DOHH2 (cell line): Measurements from ENCODE around the gene SLAMF1.
A peak's percentile ranks its signal among the peaks of the same experiment; 100 is the strongest.
"Not testable (repeated sequence)": the region's sequence is repeated elsewhere in the genome, so short reads cannot be mapped to it uniquely, and the experiment has no call there.

Experiments used
- H3F3A ChIP-seq: fragments of 200-600 bp; sonication (generic), shearing (Covaris generic); 2 replicates; pipeline ENCODE4 v1.6.0; 2016; ENCODE audit warnings: antibody characterized with exemption, mild to moderate bottlenecking; ENCODE audit not compliant: control insufficient read depth, insufficient read depth
- H3K27ac ChIP-seq: fragments of 200-600 bp; sonication (generic); 2 replicates; pipeline ENCODE4 v1.5.1; 2014; ENCODE audit warnings: low read depth, mild to moderate bottlenecking, low read length, moderate library complexity
- H3K27me3 ChIP-seq: fragments of 200-600 bp; sonication (generic); 2 replicates; pipeline ENCODE4 v1.6.1; 2014; ENCODE audit warnings: mild to moderate bottlenecking, low read length, mixed read lengths; ENCODE audit not compliant: control insufficient read depth
- H3K36me3 ChIP-seq: fragments of 200-600 bp; sonication (generic); 2 replicates; pipeline ENCODE4 v1.6.1; 2014; ENCODE audit warnings: mild to moderate bottlenecking, low read length, moderate library complexity, mixed read lengths; ENCODE audit not compliant: control insufficient read depth
- H3K4me1 ChIP-seq: fragments of 200-600 bp; sonication (generic); 2 replicates; pipeline ENCODE4 v1.6.1; 2014; ENCODE audit warnings: mild to moderate bottlenecking, low read length, mixed read lengths; ENCODE audit not compliant: control insufficient read depth
- H3K4me2 ChIP-seq: fragments of 200-600 bp; sonication (generic); 2 replicates; pipeline ENCODE4 v1.6.0; 2014; ENCODE audit warnings: mild to moderate bottlenecking, low read length, moderate library complexity
- H3K4me3 ChIP-seq: fragments of 200-600 bp; sonication (generic); 2 replicates; pipeline ENCODE4 v1.5.1; 2014; ENCODE audit warnings: mild to moderate bottlenecking, low read length, mixed read lengths
- H3K79me2 ChIP-seq: fragments of 200-600 bp; sonication (generic); 2 replicates; pipeline ENCODE4 v1.6.1; 2014; ENCODE audit warnings: mild to moderate bottlenecking, low read length, mixed read lengths; ENCODE audit not compliant: control insufficient read depth
- H3K9me2 ChIP-seq: fragments of 200-600 bp; sonication (generic); replicated peaks from 2 replicates; pipeline ENCODE4 v1.6.1; 2014; ENCODE audit warnings: mild to moderate bottlenecking, low read length, mixed read lengths; ENCODE audit not compliant: control insufficient read depth
- H3K9me3 ChIP-seq: fragments of 200-600 bp; sonication (generic); 2 replicates; pipeline ENCODE4 v1.6.1; 2014; ENCODE audit warnings: antibody characterized with exemption, low read length, mixed read lengths; ENCODE audit not compliant: control insufficient read depth, insufficient read depth
- H4K20me1 ChIP-seq: fragments of 200-600 bp; sonication (generic); 2 replicates; pipeline ENCODE4 v1.6.0; 2014; ENCODE audit warnings: low read depth, mild to moderate bottlenecking, antibody characterized with exemption, low read length, moderate library complexity; ENCODE audit not compliant: control insufficient read depth, insufficient read depth
- EZH2phosphoT487 ChIP-seq: fragments of 200-600 bp; sonication (generic); IDR thresholded peaks from 2 replicates; pipeline ENCODE4 v1.6.1; 2017; ENCODE audit warnings: borderline replicate concordance, mild to moderate bottlenecking, antibody characterized with exemption, low read length, moderate library complexity, mixed read lengths
- TF ChIP-seq, protein P1 (sequence below): fragments of 200-600 bp; sonication (generic); IDR thresholded peaks from one replicate; pipeline ENCODE4 v1.5.1; 2014; ENCODE audit warnings: antibody characterized with exemption, mild to moderate bottlenecking, low read depth, low read length; ENCODE audit not compliant: poor library complexity, severe bottlenecking

Gene SLAMF1

DNA sequence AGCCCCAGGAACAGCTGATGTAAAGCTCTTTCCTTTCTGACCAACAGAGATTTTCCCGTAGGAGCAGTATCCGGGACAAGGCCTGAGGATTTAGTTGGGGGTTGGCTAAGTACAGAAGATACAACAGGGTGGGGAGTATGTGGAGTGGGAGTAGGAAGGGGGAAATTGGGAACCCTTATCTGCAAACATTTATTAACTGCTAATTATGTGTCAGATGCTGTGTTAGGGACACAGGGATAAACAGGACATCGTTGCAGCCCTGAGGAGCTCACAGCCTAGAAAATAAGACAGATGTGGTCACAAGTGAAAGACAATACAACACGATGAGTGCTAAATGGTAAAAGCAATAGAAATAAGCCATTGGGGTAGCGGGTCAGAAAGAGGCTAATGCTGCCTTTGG is 79.5 kb downstream of the SLAMF1 start:
- H3K4me3 ChIP-seq, result no peak overlapping the region
- H3K79me2 ChIP-seq, result peaks cover 51% of the 10 kb centered on the region
- no peaks in the 10 kb centered on the region for H3K9me2 ChIP-seq
- H3K36me3 ChIP-seq, result peaks cover 58% of the 10 kb centered on the region
- H4K20me1 ChIP-seq, result no peaks in the 10 kb centered on the region
- no peaks in the 10 kb centered on the region for H3K27me3 ChIP-seq
- no peak overlapping the region for H3K27ac ChIP-seq
- no peak overlapping the region for H3K4me2 ChIP-seq
- H3F3A ChIP-seq, result peaks cover 7% of the 10 kb centered on the region; the same call in 1 of the 2 replicates
- TF ChIP-seq EZH2phosphoT487, result no peak
- TF ChIP-seq, protein P1, sequence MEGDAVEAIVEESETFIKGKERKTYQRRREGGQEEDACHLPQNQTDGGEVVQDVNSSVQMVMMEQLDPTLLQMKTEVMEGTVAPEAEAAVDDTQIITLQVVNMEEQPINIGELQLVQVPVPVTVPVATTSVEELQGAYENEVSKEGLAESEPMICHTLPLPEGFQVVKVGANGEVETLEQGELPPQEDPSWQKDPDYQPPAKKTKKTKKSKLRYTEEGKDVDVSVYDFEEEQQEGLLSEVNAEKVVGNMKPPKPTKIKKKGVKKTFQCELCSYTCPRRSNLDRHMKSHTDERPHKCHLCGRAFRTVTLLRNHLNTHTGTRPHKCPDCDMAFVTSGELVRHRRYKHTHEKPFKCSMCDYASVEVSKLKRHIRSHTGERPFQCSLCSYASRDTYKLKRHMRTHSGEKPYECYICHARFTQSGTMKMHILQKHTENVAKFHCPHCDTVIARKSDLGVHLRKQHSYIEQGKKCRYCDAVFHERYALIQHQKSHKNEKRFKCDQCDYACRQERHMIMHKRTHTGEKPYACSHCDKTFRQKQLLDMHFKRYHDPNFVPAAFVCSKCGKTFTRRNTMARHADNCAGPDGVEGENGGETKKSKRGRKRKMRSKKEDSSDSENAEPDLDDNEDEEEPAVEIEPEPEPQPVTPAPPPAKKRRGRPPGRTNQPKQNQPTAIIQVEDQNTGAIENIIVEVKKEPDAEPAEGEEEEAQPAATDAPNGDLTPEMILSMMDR, result no peak
- peaks cover 8% of the 10 kb centered on the region for H3K9me3 ChIP-seq
- H3K4me1 ChIP-seq, result peaks cover 72% of the 10 kb centered on the region

DNA sequence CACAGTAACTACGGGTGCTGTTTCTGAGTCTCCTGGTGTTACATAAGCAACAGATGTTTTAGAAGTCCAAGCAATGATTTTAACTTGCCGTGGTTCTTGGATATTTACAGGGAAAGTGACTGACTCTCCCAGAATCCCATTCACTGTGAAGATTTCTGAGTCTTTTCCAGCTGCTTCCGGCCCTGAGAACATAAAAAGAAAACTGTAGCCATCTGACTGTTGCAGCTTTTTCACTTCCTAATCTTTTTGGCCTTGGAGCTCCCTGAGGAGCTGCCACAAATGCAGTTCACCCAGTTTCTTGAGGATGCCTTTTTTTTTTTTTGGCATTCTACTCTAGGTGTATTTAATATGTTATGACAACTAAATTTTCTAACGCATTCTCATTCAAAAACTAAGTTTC is 81.3 kb downstream of the SLAMF1 start:
- Histone ChIP-seq H3F3A (peaks cover 7% of the 10 kb centered on the region; the same call in 1 of the 2 replicates), H4K20me1 (no peaks in the 10 kb centered on the region), H3K27ac (no peak overlapping the region), H3K36me3 (peaks cover 48% of the 10 kb centered on the region), H3K4me3 (no peak overlapping the region), H3K9me2 (no peaks in the 10 kb centered on the region), H3K9me3 (peaks cover 8% of the 10 kb centered on the region), H3K27me3 (no peaks in the 10 kb centered on the region), H3K4me1 (peaks cover 57% of the 10 kb centered on the region), H3K79me2 (peaks cover 49% of the 10 kb centered on the region), H3K4me2 (peak overlapping the region; percentile 20)
- TF ChIP-seq EZH2phosphoT487, result no peak
- TF ChIP-seq, protein P1, result no peak

DNA sequence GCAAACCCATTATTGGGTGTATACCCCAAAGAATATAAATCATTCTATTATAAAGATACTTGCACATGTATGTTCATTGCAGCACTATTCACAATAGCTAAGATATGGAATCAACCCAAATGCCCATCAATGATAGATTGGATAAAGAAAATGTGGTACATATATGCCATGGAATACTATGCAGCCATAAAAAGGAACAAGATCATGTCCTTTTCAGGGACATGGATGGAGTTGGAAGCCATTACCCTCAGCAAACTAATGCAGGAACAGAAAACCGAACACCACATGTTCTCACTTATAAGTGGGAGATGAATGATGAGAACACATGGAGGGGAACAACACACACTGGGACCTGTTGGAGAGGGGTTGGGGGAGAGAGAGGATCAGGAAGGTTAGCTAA is 83.6 kb downstream of the SLAMF1 start:
- not testable (repeated sequence) for H3F3A ChIP-seq, H3K4me2 ChIP-seq, H4K20me1 ChIP-seq, H3K9me3 ChIP-seq, H3K9me2 ChIP-seq, H3K4me3 ChIP-seq, H3K27me3 ChIP-seq, H3K27ac ChIP-seq
- Histone ChIP-seq H3K36me3 (peaks cover 37% of the 10 kb centered on the region), H3K79me2 (peaks cover 52% of the 10 kb centered on the region), H3K4me1 (peaks cover 54% of the 10 kb centered on the region)

DNA sequence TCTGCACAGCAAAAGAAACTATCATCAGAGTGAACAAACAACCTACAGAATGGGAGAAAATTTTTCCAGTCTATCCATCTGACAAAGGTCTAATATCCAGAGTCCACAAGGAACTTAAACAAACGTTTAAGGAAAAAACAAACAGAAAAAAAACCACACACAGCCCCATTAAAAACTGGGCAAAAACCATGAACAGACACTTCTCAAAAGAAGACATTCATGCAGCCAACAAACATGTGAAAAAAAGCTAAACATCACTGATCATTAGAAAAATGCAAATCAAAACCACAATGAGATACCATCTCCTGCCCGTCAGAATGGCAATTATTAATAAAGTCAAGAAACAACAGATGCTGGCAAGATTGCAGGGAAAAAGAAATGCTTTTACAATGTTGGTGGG is 84.1 kb downstream of the SLAMF1 start:
- not testable (repeated sequence) for H3F3A ChIP-seq, H3K4me2 ChIP-seq, H3K4me3 ChIP-seq, H4K20me1 ChIP-seq, H3K27me3 ChIP-seq, H3K27ac ChIP-seq, H3K9me2 ChIP-seq, H3K9me3 ChIP-seq
- peaks cover 49% of the 10 kb centered on the region for H3K4me1 ChIP-seq
- H3K36me3 ChIP-seq, result peaks cover 37% of the 10 kb centered on the region
- H3K79me2 ChIP-seq, result peaks cover 52% of the 10 kb centered on the region
